Smooth muscle cell (in vitro differentiated cells): ENCODE results near the gene MRPS31. TPM values are rescaled to one million over a fixed set of nuclear protein-coding genes. Genes with fewer than 3 reads are reported as not detected.

Source experiments
- DNase-seq: peaks from one replicate; lab custom pipeline; 2025; ENCODE audit not compliant: unreplicated experiment; lab: John Stamatoyannopoulos, UW
- H2AFZ ChIP-seq: fragments of 200-600 bp; sonication (generic); 2 replicates; pipeline ENCODE4 v1.6.0; 2016; ENCODE audit warnings: antibody characterized with exemption, low read depth, mild to moderate bottlenecking
- H3F3A ChIP-seq: fragments of 200-600 bp; sonication (generic); 2 replicates; pipeline ENCODE4 v1.6.0; 2017; ENCODE audit warnings: antibody characterized with exemption, low read depth
- H3K27ac ChIP-seq: fragments of 200-600 bp; sonication (generic); 2 replicates; pipeline ENCODE4 v1.5.1; 2016; ENCODE audit warnings: low read depth, mild to moderate bottlenecking
- H3K27me3 ChIP-seq: fragments of 200-600 bp; sonication (generic); 2 replicates; pipeline ENCODE4 v1.6.1; 2016; ENCODE audit warnings: low read depth, mild to moderate bottlenecking
- H3K36me3 ChIP-seq: fragments of 200-600 bp; sonication (generic); 2 replicates; pipeline ENCODE4 v1.5.1; 2016; ENCODE audit warnings: low read depth
- H3K4me1 ChIP-seq: fragments of 200-600 bp; sonication (generic); 2 replicates; pipeline ENCODE4 v1.5.1; 2016; ENCODE audit warnings: low read depth
- H3K4me2 ChIP-seq: fragments of 200-600 bp; sonication (generic); 2 replicates; pipeline ENCODE4 v1.6.0; 2016; ENCODE audit warnings: mild to moderate bottlenecking
- H3K4me3 ChIP-seq: fragments of 200-600 bp; sonication (generic); 2 replicates; pipeline ENCODE4 v1.5.1; 2016; ENCODE audit warnings: mild to moderate bottlenecking
- H3K79me2 ChIP-seq: fragments of 200-600 bp; sonication (generic); 2 replicates; pipeline ENCODE4 v1.6.0; 2016; ENCODE audit warnings: low read depth, mild to moderate bottlenecking
- H3K9ac ChIP-seq: fragments of 200-600 bp; sonication (generic); 2 replicates; pipeline ENCODE4 v1.6.0; 2016; ENCODE audit warnings: low read depth
- H3K9me3 ChIP-seq: fragments of 200-600 bp; sonication (generic); replicated peaks from 2 replicates; pipeline ENCODE4 v1.5.1; 2016; ENCODE audit warnings: low read depth
- H4K20me1 ChIP-seq: fragments of 200-600 bp; sonication (generic); 2 replicates; pipeline ENCODE4 v1.6.0; 2016; ENCODE audit warnings: low read depth
- CTCF ChIP-seq: fragments of 200-600 bp; sonication (generic); IDR thresholded peaks from 2 replicates; pipeline ENCODE4 v1.5.1; 2017; ENCODE audit warnings: borderline replicate concordance, mild to moderate bottlenecking, antibody characterized with exemption; ENCODE audit not compliant: insufficient read depth, poor library complexity, severe bottlenecking
- WGBS: methylation state at CpG from one replicate; pipeline ENCODE4 v1.1.7; 2016; ENCODE audit warnings: low lambda C conversion rate; 5-methylcytosine and 5-hydroxymethylcytosine counted together
- microRNA counts: library from miRNA; unstranded; fragments of <30 nt; microRNA quantifications from one replicate; lab custom pipeline; 2016
- microRNA-seq: library from miRNA; unstranded; fragments of <30 nt; microRNA quantifications from one replicate; pipeline ENCODE4, GENCODE V29; 2016; ENCODE audit warnings: borderline number of aligned reads
- polyA plus RNA-seq: library from polyadenylated mRNA; unstranded; fragments of >200 nt; fragmentation: Nextera tagmentation; extraction: Ambion mirVana; gene quantifications from 2 replicates; pipeline ENCODE4 v1.2.1, GENCODE V29; 2016
- small RNA-seq: library from RNA; depleted of rRNA; stranded (forward); fragments of <200 nt; gene quantifications from one replicate; pipeline ENCODE3, GENCODE V24; 2014
- total RNA-seq: library from RNA; depleted of rRNA; stranded (reverse); fragments of >200 nt; gene quantifications from 2 replicates; pipeline ENCODE4 v1.2.3, GENCODE V29; 2014

Gene MRPS31
- total and polyA plus RNA-seq, 2 experiments from 2014 or later = 23.9 to 34.9 TPM

- Histone ChIP-seq H3K36me3 (no peaks in the 10 kb centered on the region), H2AFZ (no peak overlapping the region), H4K20me1 (no peaks in the 10 kb centered on the region), H3F3A (no peaks in the 10 kb centered on the region), H3K27me3 (no peaks in the 10 kb centered on the region), H3K4me2 (no peak overlapping the region), H3K4me1 (no peaks in the 10 kb centered on the region), H3K27ac (no peak overlapping the region), H3K9me3 (no peaks in the 10 kb centered on the region), H3K4me3 (no peak overlapping the region), H3K9ac (no peak overlapping the region), H3K79me2 (no peaks in the 10 kb centered on the region)
- TF ChIP-seq CTCF = no peak
- no peak for DNase-seq
- WGBS = 91% methylated on average over 6 of the region's 6 CpGs
Observed at GRCh38 chr13:40679480-40679985, 91.5 kb downstream of the MRPS31 start.

MicroRNAs encoded within 50 kb of the gene (microRNA counts, 767-probe panel; counts per million panel counts)
- microRNA hsa-miR-320d (lab: Ali Mortazavi, UCI) (183 counts per million), microRNA hsa-miR-621 (lab: Ali Mortazavi, UCI) (183 counts per million)

Small RNA genes lying within 50 kb of the gene (microRNA-seq; reads per million reads assigned to microRNA genes)
- not detected for gene MIR320D1
- gene MIR621 = not detected

Small RNA genes lying within 50 kb of the gene (small RNA-seq; reads per million reads assigned to genes)
- not detected for gene MIR320D1
- not detected for gene MIR621
- not detected for gene RF00017

Other genes starting within 250 kb of the MRPS31 start
- gene FOXO1, start 104.5 kb downstream of the MRPS31 start, total RNA-seq = 19.9 and 20.1 TPM in 2 replicates
- gene FOXO1, start 104.5 kb downstream of the MRPS31 start, polyA plus RNA-seq = 17.0 and 17.7 TPM in 2 replicates
- gene SLC25A15, start 18.4 kb upstream of the MRPS31 start, total RNA-seq = 11.1 and 13.6 TPM in 2 replicates
- gene SLC25A15, start 18.4 kb upstream of the MRPS31 start, polyA plus RNA-seq = 4.1 and 6.3 TPM in 2 replicates
- 31.8 and 53.1 TPM in 2 replicates for gene ELF1, start 248.1 kb upstream of the MRPS31 start, total RNA-seq
- gene ELF1, start 248.1 kb upstream of the MRPS31 start, polyA plus RNA-seq = 21.2 and 28.7 TPM in 2 replicates